H1 (cell line): ENCODE data around the gene SLC9A3. TPM values are rescaled to one million over a fixed set of nuclear protein-coding genes. Genes with fewer than 3 reads are reported as not detected.

Source experiments
- CTCF ChIA-PET: fragments of 300-600 bp; sonication (Branson Sonifier 250); formaldehyde crosslinking; loops from one replicate; lab custom pipeline; 2021; ENCODE audit not compliant: partially characterized antibody; lab: Charles Lee
- POLR2A ChIA-PET: fragments of 300-600 bp; sonication (Branson Sonifier 250); formaldehyde crosslinking; loops from one replicate; lab custom pipeline; 2021; ENCODE audit warnings: inconsistent platforms; ENCODE audit not compliant: partially characterized antibody; lab: Charles Lee
- DNase-seq, 2 experiments: peaks; one replicate each; pipeline versions ENCODE4 v3.0.0 to v3.0.0-alpha.2; 2010 to 2022; ENCODE audit warnings: low spot score in 2 of 2, low read depth in 1 of 2, mixed read lengths in 1 of 2
- FAIRE-seq: peaks from 2 replicates; lab custom pipeline; 2011; peaks lifted over from hg19 to GRCh38; lab: Jason Lieb, UNC
- H2AFZ ChIP-seq: 2 replicates; pipeline ENCODE4 v1.8.1; 2012; ENCODE audit warnings: low read length, inconsistent platforms
- H2AK5ac ChIP-seq: 2 replicates; pipeline ENCODE4 v1.6.1; 2013; ENCODE audit warnings: low read depth, low read length
- H2BK120ac ChIP-seq: replicated peaks from 2 replicates; pipeline ENCODE3; 2013; ENCODE audit warnings: low read depth, low read length, inconsistent platforms
- H2BK12ac ChIP-seq: 2 replicates; pipeline ENCODE4 v1.6.1; 2013; ENCODE audit warnings: low read depth, low read length
- H2BK15ac ChIP-seq: 2 replicates; pipeline ENCODE4 v1.6.1; 2013; ENCODE audit warnings: low read length
- H2BK20ac ChIP-seq: 2 replicates; pipeline ENCODE4 v1.6.1; 2013; ENCODE audit warnings: low read length
- H2BK5ac ChIP-seq: 2 replicates; pipeline ENCODE4 v1.6.1; 2013; ENCODE audit warnings: low read depth, low read length
- H3K14ac ChIP-seq: 2 replicates; pipeline ENCODE4 v1.6.1; 2013; ENCODE audit warnings: inconsistent platforms; ENCODE audit not compliant: insufficient read length
- H3K18ac ChIP-seq: 2 replicates; pipeline ENCODE4 v1.6.1; 2013; ENCODE audit warnings: low read length; ENCODE audit errors: extremely low read depth
- H3K23ac ChIP-seq: 2 replicates; pipeline ENCODE4 v1.6.1; 2013; ENCODE audit warnings: inconsistent platforms; ENCODE audit not compliant: insufficient read length
- H3K23me2 ChIP-seq: 2 replicates; pipeline ENCODE4 v1.6.1; 2013; ENCODE audit warnings: low read depth, low read length
- H3K27ac ChIP-seq: 2 replicates; pipeline ENCODE4 v1.6.1; 2011; ENCODE audit warnings: low read depth, low read length, inconsistent platforms
- H3K27me3 ChIP-seq, 4 experiments: replicated peaks in 1 of 4; 1 replicate in 1 of 4; 2 replicates in 3 of 4; pipeline versions ENCODE4 v1.6.1 to v1.8.1; 2011 to 2013; ENCODE audit warnings: low read length in 3 of 4, mild to moderate bottlenecking in 3 of 4, inconsistent platforms in 2 of 4, mixed read lengths in 2 of 4, moderate library complexity in 1 of 4; ENCODE audit not compliant: control insufficient read depth in 3 of 4, insufficient read depth in 3 of 4; ENCODE audit errors: extremely low read depth in 1 of 4
- H3K36me3 ChIP-seq, 4 experiments: 2 replicates each; pipeline versions ENCODE4 v1.6.1 to v1.8.1; 2011 to 2013; ENCODE audit warnings: mild to moderate bottlenecking in 4 of 4, low read length in 3 of 4, moderate library complexity in 2 of 4, control low read depth in 1 of 4, inconsistent platforms in 1 of 4; ENCODE audit not compliant: insufficient read depth in 4 of 4, control insufficient read depth in 2 of 4
- H3K4ac ChIP-seq: replicated peaks from 2 replicates; pipeline ENCODE3; 2013; ENCODE audit warnings: low read length, low read depth, mixed read lengths, inconsistent platforms; ENCODE audit not compliant: insufficient read length
- H3K4me1 ChIP-seq, 4 experiments: replicated peaks in 1 of 4; 1 replicate in 1 of 4; 2 replicates in 3 of 4; pipeline versions ENCODE4 v1.6.1 to v1.8.1; 2011 to 2013; ENCODE audit warnings: low read length in 3 of 4, inconsistent platforms in 2 of 4, mixed read lengths in 1 of 4; ENCODE audit not compliant: insufficient read depth in 4 of 4, control insufficient read depth in 3 of 4
- H3K4me2 ChIP-seq, 2 experiments: 2 replicates each; pipeline versions ENCODE4 v1.6.1 to v1.8.1; 2011 to 2013; ENCODE audit warnings: low read depth in 2 of 2, low read length in 2 of 2, control low read depth in 1 of 2, inconsistent platforms in 1 of 2, mild to moderate bottlenecking in 1 of 2; ENCODE audit not compliant: insufficient read depth in 1 of 2
- H3K4me3 ChIP-seq, 4 experiments: fragments of 200-600, 300-600 bp in 1 of 4; sonication (generic), shearing (Covaris generic), sonication (Bioruptor Twin) in 1 of 4; 2 replicates each; pipeline versions ENCODE4 v1.5.1 to v1.8.1; 2011 to 2016; ENCODE audit warnings: low read length in 4 of 4, low read depth in 3 of 4, control low read depth in 2 of 4, inconsistent platforms in 2 of 4, mild to moderate bottlenecking in 2 of 4, mixed read lengths in 1 of 4, moderate library complexity in 1 of 4; ENCODE audit not compliant: insufficient read depth in 2 of 4; ENCODE audit errors: extremely low read depth in 1 of 4
- H3K56ac ChIP-seq: replicated peaks from 2 replicates; pipeline ENCODE3; 2013; ENCODE audit warnings: low read depth, mild to moderate bottlenecking, mixed read lengths, low read length, inconsistent platforms; ENCODE audit not compliant: insufficient read length
- H3K79me1 ChIP-seq: 2 replicates; pipeline ENCODE4 v1.6.1; 2013; ENCODE audit warnings: low read depth, low read length, control low read depth
- H3K79me2 ChIP-seq, 2 experiments: 2 replicates each; pipeline versions ENCODE4 v1.6.1 to v1.8.1; 2012 to 2013; ENCODE audit warnings: low read length in 2 of 2, mild to moderate bottlenecking in 2 of 2, inconsistent platforms in 1 of 2; ENCODE audit not compliant: insufficient read depth in 2 of 2, control insufficient read depth in 1 of 2
- H3K9ac ChIP-seq, 4 experiments: replicated peaks in 1 of 4; 1 replicate in 1 of 4; 2 replicates in 3 of 4; pipeline versions ENCODE4 v1.6.1 to v1.8.1; 2011 to 2013; ENCODE audit warnings: low read depth in 3 of 4, low read length in 3 of 4, control low read depth in 2 of 4, mild to moderate bottlenecking in 2 of 4, moderate library complexity in 2 of 4, inconsistent platforms in 1 of 4; ENCODE audit errors: extremely low read depth in 1 of 4
- H3K9me3 ChIP-seq, 2 experiments: 2 replicates each; pipeline versions ENCODE4 v1.6.1 to v1.8.1; 2012 to 2013; ENCODE audit warnings: mild to moderate bottlenecking in 2 of 2, moderate library complexity in 2 of 2, control low read depth in 1 of 2, inconsistent platforms in 1 of 2, low read depth in 1 of 2, low read length in 1 of 2, mixed read lengths in 1 of 2; ENCODE audit not compliant: insufficient read depth in 2 of 2
- H4K20me1 ChIP-seq, 2 experiments: replicated peaks in 1 of 2; 2 replicates each; pipeline versions ENCODE3 to v1.8.1; 2011 to 2013; ENCODE audit warnings: inconsistent platforms in 2 of 2, low read length in 2 of 2, mild to moderate bottlenecking in 1 of 2; ENCODE audit not compliant: insufficient read depth in 2 of 2, control insufficient read depth in 1 of 2
- H4K5ac ChIP-seq: 2 replicates; pipeline ENCODE4 v1.6.1; 2013; ENCODE audit warnings: low read length, low read depth, mixed read lengths, inconsistent platforms; ENCODE audit not compliant: insufficient read length
- H4K8ac ChIP-seq: 2 replicates; pipeline ENCODE4 v1.8.0; 2013; ENCODE audit warnings: mild to moderate bottlenecking, moderate library complexity, low read length, inconsistent platforms; ENCODE audit not compliant: insufficient read depth; ENCODE audit errors: extremely low read depth
- H4K91ac ChIP-seq: replicated peaks from 2 replicates; pipeline ENCODE3; 2013; ENCODE audit warnings: low read length, mixed read lengths, inconsistent platforms; ENCODE audit not compliant: insufficient read length
- ASH2L ChIP-seq: fragments of 200-600, 300-600 bp; sonication (generic); IDR thresholded peaks from one replicate; pipeline ENCODE4 v1.7.1; 2017; ENCODE audit warnings: low read length
- ATF3 ChIP-seq: IDR thresholded peaks from 2 replicates; pipeline ENCODE4 v1.6.1; 2011; ENCODE audit warnings: low read depth, mild to moderate bottlenecking, low read length; ENCODE audit not compliant: insufficient read depth
- CBX5 ChIP-seq: fragments of 300-800, 300-1000 bp; sonication (generic); IDR thresholded peaks from 2 replicates; pipeline ENCODE4 v1.7.1; 2016; ENCODE audit warnings: antibody characterized with exemption, low read length, low read depth
- EP300 ChIP-seq, 2 experiments: IDR thresholded peaks; 1 replicate in 1 of 2; 2 replicates in 1 of 2; pipeline ENCODE4 v1.6.1; 2011 to 2012; ENCODE audit warnings: low read depth in 2 of 2, low read length in 2 of 2, mild to moderate bottlenecking in 2 of 2, borderline replicate concordance in 1 of 2, inconsistent platforms in 1 of 2, moderate library complexity in 1 of 2
- EZH2 ChIP-seq: fragments of 200-600 bp; sonication (generic); IDR thresholded peaks from 2 replicates; pipeline ENCODE4 v1.7.1; 2012; ENCODE audit warnings: low read depth, mild to moderate bottlenecking, moderate library complexity, low read length, inconsistent platforms; ENCODE audit not compliant: severe bottlenecking
- GTF2F1 ChIP-seq: IDR thresholded peaks from 2 replicates; pipeline ENCODE4 v1.6.1; 2012; ENCODE audit warnings: low read depth, low read length, improper control_type of control experiment, borderline replicate concordance
- KDM5A ChIP-seq: fragments of 200-600 bp; IDR thresholded peaks from 2 replicates; pipeline ENCODE4 v1.7.1; 2012; ENCODE audit warnings: mild to moderate bottlenecking, low read length, inconsistent platforms, mixed read lengths
- PHF8 ChIP-seq: fragments of 200-600 bp; sonication (generic); conservative IDR thresholded peaks from 2 replicates; pipeline ENCODE4 v1.7.1; 2012; ENCODE audit warnings: low read depth, mild to moderate bottlenecking, inconsistent platforms, low read length, moderate library complexity
- RXRA ChIP-seq: IDR thresholded peaks from 2 replicates; pipeline ENCODE4 v1.6.1; 2011; ENCODE audit warnings: low read depth, mild to moderate bottlenecking, low read length, moderate library complexity; ENCODE audit not compliant: insufficient read depth
- SUZ12 ChIP-seq: fragments of 200-600 bp; sonication (generic); IDR thresholded peaks from 2 replicates; pipeline ENCODE4 v1.6.1; 2012; ENCODE audit warnings: mild to moderate bottlenecking, inconsistent platforms, low read length, moderate library complexity, mixed read lengths
- YY1 ChIP-seq: IDR thresholded peaks from 2 replicates; pipeline ENCODE4 v1.6.1; 2011; ENCODE audit warnings: low read depth, mild to moderate bottlenecking, low read length
- WGBS, 2 experiments: shearing (Covaris generic) in 1 of 2; methylation state at CpG; one replicate each; pipeline versions ENCODE4 v1.1.6 to v1.1.7; 2013 to 2015; ENCODE audit warnings: low lambda C conversion rate in 2 of 2, mixed read lengths in 2 of 2, inconsistent platforms in 1 of 2, low coverage in 1 of 2, missing lambda C conversion rate in 1 of 2; ENCODE audit not compliant: insufficient replicate concordance in 2 of 2, insufficient coverage in 1 of 2, insufficient read length in 1 of 2; ENCODE audit errors: extremely low coverage in 1 of 2, missing lambda C conversion rate in 1 of 2; 5-methylcytosine and 5-hydroxymethylcytosine counted together
- polyA plus RNA-seq, 7 experiments: library from polyadenylated mRNA; depleted of rRNA in 3 of 7; stranded (reverse) in 5 of 7; unstranded in 2 of 7; fragments of >200 nt in 5 of 7; fragments of 200-250 nt in 2 of 7; gene quantifications; 1 replicate in 5 of 7; 2 replicates in 1 of 7; 4 replicates in 1 of 7; pipeline versions ENCODE4 v1.2.1 to v1.2.3, GENCODE V29; 2011 to 2013; ENCODE audit warnings: missing spikeins in 2 of 7, mixed read lengths in 2 of 7
- total RNA-seq: library from RNA; stranded (reverse); fragmentation: NEBNext Ultra II Directional; extraction: Animal tissue kit (Norgen Biotek cat#: 25700); gene quantifications from 2 replicates; pipeline ENCODE4 v1.2.1, GENCODE V29; 2021

Gene SLC9A3
- total and polyA plus RNA-seq, 2 of the 8 experiments (the other 6 are each of a cell fraction or from before 2014, with no cell fraction given): 0.95 to 1.0 TPM

DNA sequence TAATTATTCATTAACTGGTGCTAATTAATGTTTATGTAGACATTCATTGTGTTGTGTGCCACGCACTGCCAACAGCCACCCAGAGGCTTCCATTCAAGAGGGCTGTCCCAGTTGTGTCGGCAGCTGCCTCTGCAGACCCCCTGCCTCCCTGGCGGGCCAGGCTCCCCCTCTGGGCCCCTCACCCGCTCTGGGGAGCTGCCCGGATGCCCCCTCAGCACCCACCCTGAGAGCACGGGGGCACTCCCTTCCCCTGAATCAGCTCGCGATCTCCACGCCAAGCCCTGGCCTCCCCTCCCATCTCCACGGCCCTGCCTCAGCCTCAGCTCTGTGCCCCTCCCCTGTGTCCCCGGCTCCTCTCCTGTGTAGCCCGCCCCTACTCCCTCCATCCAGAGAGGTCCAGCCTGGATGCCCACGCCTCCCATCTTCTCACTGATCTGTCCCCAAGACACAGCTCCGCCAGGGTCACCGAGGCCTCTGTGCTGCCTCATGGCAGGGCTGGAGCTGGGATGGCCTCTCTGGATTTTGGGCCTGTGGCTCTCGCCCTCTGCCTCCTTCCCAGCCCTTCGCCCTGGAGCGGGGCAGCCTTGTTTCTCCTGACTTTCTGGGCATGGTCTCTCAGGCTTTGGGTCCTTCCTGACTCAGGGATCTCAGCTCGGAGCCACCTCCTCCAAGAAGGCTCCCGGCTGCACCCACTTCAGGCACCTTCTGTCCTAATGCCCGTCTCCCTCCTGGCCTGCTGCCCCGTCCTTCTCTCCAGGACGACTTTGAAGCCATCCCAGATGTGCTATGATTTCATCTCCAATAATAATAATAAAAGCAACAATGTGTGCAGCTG, 16.0 kb upstream of the SLC9A3 start:
- Histone ChIP-seq H3K23ac (no peak overlapping the region), H4K5ac (no peak overlapping the region), H4K8ac (no peak overlapping the region), H3K36me3 (no peaks in the 10 kb centered on the region), H3K4me1 (no peaks in the 10 kb centered on the region), H2BK20ac (no peak overlapping the region), H3K4ac (no peak overlapping the region), H2BK15ac (no peak overlapping the region), H3K9me3 (no peaks in the 10 kb centered on the region), H3K9ac (no peak overlapping the region), H3K4me3 (no peak overlapping the region), H3K79me2 (no peaks in the 10 kb centered on the region), H4K91ac (no peak overlapping the region), H3K18ac (no peak overlapping the region), H3K14ac (no peak overlapping the region), H3K56ac (no peak overlapping the region), H2BK120ac (no peak overlapping the region), H4K20me1 (peaks cover 0 to 2% of the 10 kb centered on the region in 2 experiments), H2BK12ac (no peak overlapping the region), H3K27ac (no peak overlapping the region), H3K4me2 (no peak overlapping the region), H3K79me1 (no peaks in the 10 kb centered on the region), H2BK5ac (no peak overlapping the region), H2AK5ac (no peak overlapping the region), H3K23me2 (no peaks in the 10 kb centered on the region), H3K27me3 (no peaks in the 10 kb centered on the region; a peak in 2 of 7 replicates), H2AFZ (no peak overlapping the region)
- FAIRE-seq: no peak
- ChIA-PET CTCF (interaction anchor here (1.3 to 2.6 kb wide), 8 partner anchors 11 to 132 kb away, joined by 3 to 10 read pairs (median 4); no protein-coding TSS in a partner anchor), POLR2A (no interaction called here)
- 81% methylated on average over 16 of the region's 23 CpGs; no CpG with 5 or more reads in 1 of the 2 experiments for WGBS, 2 experiments
- DNase-seq: no peak
- TF ChIP-seq RXRA: no peak
- no peak for TF ChIP-seq ATF3
- no peak for TF ChIP-seq EP300 (IDR thresholded peaks at IDR 0.05; ENCODE audit: borderline replicate concordance in 1 of 2, low read depth in 2 of 2, low read length in 2 of 2)
- TF ChIP-seq EZH2: no peak
- TF ChIP-seq KDM5A: no peak
- no peak for TF ChIP-seq ASH2L
- no peak for TF ChIP-seq CBX5
- TF ChIP-seq SUZ12: no peak
- TF ChIP-seq GTF2F1: no peak
- no peak for TF ChIP-seq PHF8
- TF ChIP-seq YY1: no peak
